Measurements from ENCODE around the gene SLAMF6.
"Not testable (repeated sequence)": the region's sequence is repeated elsewhere in the genome, so short reads cannot be mapped to it uniquely, and the experiment has no call there.

SLAMF6 gene

DNA sequence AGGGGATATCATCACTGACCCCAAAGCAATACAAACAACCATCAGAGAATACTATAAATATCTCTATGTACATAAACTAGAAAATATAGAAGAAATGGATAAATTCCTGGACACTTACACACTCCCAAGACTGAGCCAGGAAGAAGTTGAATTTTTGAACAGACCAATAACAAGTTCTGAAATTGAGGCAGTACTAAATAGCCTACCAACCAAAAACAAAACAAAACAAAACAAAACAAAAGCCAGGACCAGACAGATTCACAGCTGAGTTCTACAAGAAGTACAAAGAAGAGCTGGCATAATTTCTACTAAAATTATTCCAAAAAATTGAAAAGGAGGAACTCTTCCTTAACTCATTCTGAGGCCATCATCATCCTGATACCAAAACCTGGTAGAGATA lies 37.8 kb upstream of the SLAMF6 start:
- in situ Hi-C loops (cut with HindIII; ENCODE audit: low sequenced_read_pairs) = no loop called here
- no peak for DNase-seq (ENCODE audit: low read depth, low spot score)
- TF ChIP-seq, protein P1, sequence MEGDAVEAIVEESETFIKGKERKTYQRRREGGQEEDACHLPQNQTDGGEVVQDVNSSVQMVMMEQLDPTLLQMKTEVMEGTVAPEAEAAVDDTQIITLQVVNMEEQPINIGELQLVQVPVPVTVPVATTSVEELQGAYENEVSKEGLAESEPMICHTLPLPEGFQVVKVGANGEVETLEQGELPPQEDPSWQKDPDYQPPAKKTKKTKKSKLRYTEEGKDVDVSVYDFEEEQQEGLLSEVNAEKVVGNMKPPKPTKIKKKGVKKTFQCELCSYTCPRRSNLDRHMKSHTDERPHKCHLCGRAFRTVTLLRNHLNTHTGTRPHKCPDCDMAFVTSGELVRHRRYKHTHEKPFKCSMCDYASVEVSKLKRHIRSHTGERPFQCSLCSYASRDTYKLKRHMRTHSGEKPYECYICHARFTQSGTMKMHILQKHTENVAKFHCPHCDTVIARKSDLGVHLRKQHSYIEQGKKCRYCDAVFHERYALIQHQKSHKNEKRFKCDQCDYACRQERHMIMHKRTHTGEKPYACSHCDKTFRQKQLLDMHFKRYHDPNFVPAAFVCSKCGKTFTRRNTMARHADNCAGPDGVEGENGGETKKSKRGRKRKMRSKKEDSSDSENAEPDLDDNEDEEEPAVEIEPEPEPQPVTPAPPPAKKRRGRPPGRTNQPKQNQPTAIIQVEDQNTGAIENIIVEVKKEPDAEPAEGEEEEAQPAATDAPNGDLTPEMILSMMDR (IDR thresholded peaks at IDR 0.05; ENCODE audit: low read depth, low read length) = no peak
- no peak overlapping the region for H3K4me3 ChIP-seq (ENCODE audit: low read depth, low read length)

DNA sequence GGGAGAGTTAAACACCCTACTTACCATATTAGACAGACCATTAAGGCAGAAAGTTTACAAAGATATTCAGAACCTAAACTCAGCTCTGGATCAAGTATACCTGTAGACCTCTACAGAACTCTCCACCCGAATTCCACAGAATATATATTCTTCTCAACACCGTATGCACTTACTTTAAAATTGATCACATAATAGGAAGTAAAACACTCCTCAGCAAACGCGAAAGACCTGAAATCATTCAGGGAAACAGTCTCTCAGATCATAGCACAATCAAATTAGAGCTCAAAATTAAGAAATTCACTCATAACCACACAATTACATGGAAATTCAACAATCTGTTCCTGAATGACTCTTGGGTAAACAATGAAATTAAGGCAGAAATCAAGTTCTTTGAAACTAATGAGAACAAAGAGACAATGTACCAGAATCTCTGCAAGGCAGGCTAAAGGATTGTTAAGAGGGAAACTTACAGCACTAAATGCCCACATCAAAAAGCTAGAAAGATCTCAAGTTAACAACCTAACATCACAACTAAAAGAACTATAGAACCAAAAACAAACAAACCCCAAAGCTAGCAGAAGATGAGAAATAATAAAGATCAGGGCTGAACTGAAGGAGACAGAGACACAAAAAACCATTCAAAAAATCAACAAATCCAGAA lies 37.1 kb upstream of the SLAMF6 start:
- no peak for DNase-seq (ENCODE audit: low read depth, low spot score)
- TF ChIP-seq, protein P1 (IDR thresholded peaks at IDR 0.05; ENCODE audit: low read depth, low read length) = no peak
- in situ Hi-C loops (cut with HindIII; ENCODE audit: low sequenced_read_pairs) = no loop called here
- no peak overlapping the region for H3K4me3 ChIP-seq (ENCODE audit: low read depth, low read length)

GRCh38 chr1:160559437-160559836 lies 36.4 kb upstream of the SLAMF6 start:
- H3K4me3 ChIP-seq (ENCODE audit: low read depth, low read length); DNase-seq (ENCODE audit: low read depth, low spot score); in situ Hi-C loops (cut with HindIII; ENCODE audit: low sequenced_read_pairs): not testable (repeated sequence)

GRCh38 chr1:160558660-160559380 lies 35.8 kb upstream of the SLAMF6 start:
- no peak overlapping the region for H3K4me3 ChIP-seq (ENCODE audit: low read depth, low read length)
- TF ChIP-seq, protein P1 (IDR thresholded peaks at IDR 0.05; ENCODE audit: low read depth, low read length) = no peak
- DNase-seq (ENCODE audit: low read depth, low spot score) = no peak
- in situ Hi-C loops (cut with HindIII; ENCODE audit: low sequenced_read_pairs) = no loop called here

DNA sequence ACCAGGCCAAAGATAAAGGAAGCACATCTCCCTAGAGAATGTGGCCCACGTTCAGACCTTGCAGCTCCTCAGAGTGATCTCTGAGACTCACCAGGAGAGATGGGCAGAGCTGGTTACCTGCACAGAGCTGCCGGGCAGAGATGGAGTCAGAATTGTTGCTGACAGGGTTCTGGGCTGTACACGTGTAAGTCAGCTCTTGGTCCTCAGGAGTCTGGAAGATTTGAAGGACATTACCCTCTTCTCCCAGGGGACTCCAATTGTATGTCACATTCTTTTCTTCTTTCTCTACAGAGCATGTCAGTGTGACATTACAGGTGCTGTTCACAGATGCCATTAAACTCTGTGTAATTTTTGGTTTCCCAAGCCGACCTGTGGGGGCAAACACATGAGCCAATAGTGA lies 30.7 kb upstream of the SLAMF6 start:
- DNase-seq (ENCODE audit: low read depth, low spot score) = no peak
- H3K4me3 ChIP-seq (ENCODE audit: low read depth, low read length) = no peak overlapping the region
- in situ Hi-C loops (cut with HindIII; ENCODE audit: low sequenced_read_pairs) = no loop called here
- TF ChIP-seq, protein P1 (IDR thresholded peaks at IDR 0.05; ENCODE audit: low read depth, low read length) = no peak

- in situ Hi-C loops (cut with HindIII; ENCODE audit: low sequenced_read_pairs) = no loop called here
Observed at GRCh38 chr1:160552425-160552824, 29.4 kb upstream of the SLAMF6 start.

More at GRCh38 chr1:160552425-160552824, 29.4 kb upstream of the SLAMF6 start:
- no peak for DNase-seq (ENCODE audit: low read depth, low spot score)
- H3K4me3 ChIP-seq (ENCODE audit: low read depth, low read length) = no peak overlapping the region
- TF ChIP-seq, protein P1 (IDR thresholded peaks at IDR 0.05; ENCODE audit: low read depth, low read length) = no peak

Data from astrocyte of the spinal cord (primary cell).